ENCODE measurements around the gene BRD4.
"Not testable (repeated sequence)": the region's sequence is repeated elsewhere in the genome, so short reads cannot be mapped to it uniquely, and the experiment has no call there.

BRD4 gene

GRCh38 chr19:15332311-15332996 lies at the start of gene BRD4:
TSS of gene BRD4 (minus strand) at chr19:15332539. CDS start at chr19:15273099, 59,440 bp downstream.
- DNase-seq (ENCODE audit: low read depth) = peak; percentile 57

DNA sequence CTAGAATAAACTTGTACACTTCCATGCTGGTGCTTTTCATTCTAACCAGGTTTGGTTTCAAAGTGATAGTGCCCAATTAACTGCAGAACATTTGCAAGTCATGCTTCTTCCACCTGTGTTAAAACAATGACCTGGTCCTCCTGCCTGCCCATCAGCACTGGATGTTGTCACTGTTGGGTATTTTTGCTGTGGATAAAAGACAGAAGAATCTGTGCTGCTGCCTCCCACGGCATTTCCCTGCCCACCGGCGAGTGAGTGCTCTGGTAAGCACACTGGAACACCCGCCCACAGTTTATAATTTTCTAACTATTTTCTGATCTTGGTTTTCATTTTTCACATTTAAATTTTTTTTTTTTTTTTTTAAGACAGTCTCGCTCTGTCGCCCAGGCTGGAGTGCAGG lies 49.5 kb upstream of the BRD4 start:
- DNase-seq (ENCODE audit: low read depth) = no peak

- no peak for DNase-seq (ENCODE audit: low read depth)
Observed at GRCh38 chr19:15381429-15381828, 49.1 kb upstream of the BRD4 start.

- no peak for DNase-seq (ENCODE audit: low read depth)
Observed at GRCh38 chr19:15379999-15380647, 47.8 kb upstream of the BRD4 start.

- peak; percentile 97 for DNase-seq (ENCODE audit: low read depth)
Observed at GRCh38 chr19:15379083-15379998, 47.0 kb upstream of the BRD4 start, which contains the start of gene AKAP8. TSS of gene AKAP8 (minus strand) at chr19:15379787. CDS start at chr19:15379731, 56 bp downstream.

GRCh38 chr19:15378534-15379082 lies 46.3 kb upstream of the BRD4 start:
- no peak for DNase-seq (ENCODE audit: low read depth)

DNA sequence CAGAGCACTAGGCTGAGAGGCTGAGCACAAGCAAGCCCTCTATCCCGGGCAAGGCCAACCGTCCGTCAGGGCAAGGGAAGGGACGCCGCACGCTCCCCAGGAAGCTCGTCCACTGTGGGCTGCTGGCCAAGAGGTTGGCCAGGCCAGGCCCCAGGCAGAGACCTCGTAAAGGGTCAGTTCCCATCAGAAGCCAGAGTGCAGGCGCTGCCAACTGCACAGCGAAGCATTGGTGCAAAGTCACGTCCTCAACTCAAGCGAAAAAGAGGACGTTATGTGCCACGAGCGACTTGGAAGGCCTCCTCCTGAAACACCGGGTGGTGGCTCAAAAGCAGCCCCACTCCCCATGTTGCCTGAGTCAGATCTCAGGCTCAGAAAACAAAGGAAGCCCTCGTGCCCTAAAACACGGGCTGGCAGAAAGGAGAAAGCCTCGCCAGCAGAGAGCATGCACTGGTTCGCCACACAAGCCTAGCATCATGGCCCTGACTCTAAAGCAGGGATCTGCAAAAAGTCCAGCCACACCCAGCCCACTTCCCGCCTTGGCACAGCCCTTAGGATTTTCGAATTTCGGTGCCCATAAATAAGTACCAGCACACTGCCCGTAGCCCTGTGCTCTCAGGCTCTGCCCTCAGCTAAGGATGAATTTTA lies 42.6 kb upstream of the BRD4 start:
- DNase-seq (ENCODE audit: low read depth) = no peak

GRCh38 chr19:15374105-15374651 lies 41.8 kb upstream of the BRD4 start:
- no peak for DNase-seq (ENCODE audit: low read depth)

- DNase-seq (ENCODE audit: low read depth) = no peak
Observed at GRCh38 chr19:15373644-15374043, 41.3 kb upstream of the BRD4 start.

GRCh38 chr19:15372891-15373301 lies 40.6 kb upstream of the BRD4 start:
- no peak for DNase-seq (ENCODE audit: low read depth)

DNA sequence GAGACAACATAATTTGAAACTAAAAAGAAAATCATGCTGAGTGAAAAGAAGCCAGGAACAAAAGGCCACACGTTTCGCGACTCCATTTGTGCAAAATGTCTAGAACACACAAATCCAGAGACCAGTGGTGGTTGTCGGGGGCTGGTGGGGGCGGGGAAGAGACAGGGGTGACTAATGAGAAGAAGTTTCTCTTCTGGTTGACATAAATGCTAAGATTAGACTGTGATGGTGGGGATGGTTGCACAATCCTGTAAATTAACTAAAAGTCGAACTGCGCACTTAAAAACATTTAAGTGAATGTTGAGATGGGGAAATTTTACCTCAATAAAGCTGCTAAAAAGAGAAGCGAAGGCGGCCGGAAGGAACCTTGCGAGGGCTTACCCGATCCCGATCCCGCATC lies 40.1 kb upstream of the BRD4 start:
- no peak for DNase-seq (ENCODE audit: low read depth)

DNA sequence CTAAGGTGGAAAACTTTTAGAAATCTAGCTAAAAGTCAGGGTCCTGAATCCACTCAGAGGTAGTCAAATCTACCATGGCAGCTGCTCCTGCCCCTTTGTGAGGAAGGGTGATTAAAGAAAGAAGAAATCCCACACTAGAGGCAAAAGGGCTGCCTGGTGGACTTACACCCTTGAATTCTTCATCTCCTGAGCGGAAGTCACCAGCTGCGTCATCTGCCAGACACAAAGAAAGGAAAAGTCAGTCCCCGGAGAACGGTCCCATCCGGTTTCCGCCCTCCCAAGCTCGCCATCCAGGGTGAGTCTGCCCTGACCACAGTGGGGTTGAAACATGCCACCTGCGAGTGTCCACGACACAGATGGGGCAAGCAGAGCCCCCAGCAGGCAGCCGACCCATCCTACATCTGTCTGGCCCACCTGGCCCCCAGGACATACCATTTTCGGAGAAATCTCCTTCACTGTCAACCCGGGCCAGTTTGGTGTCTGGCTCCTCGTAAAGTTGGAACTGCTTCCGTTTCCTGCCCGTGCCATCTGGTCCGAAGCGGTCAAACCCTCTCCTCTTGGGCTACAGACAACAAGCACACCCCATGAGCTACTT lies 39.5 kb upstream of the BRD4 start:
- DNase-seq (ENCODE audit: low read depth) = no peak

- no peak for DNase-seq (ENCODE audit: low read depth)
Observed at GRCh38 chr19:15371119-15371518, 38.8 kb upstream of the BRD4 start.

DNA sequence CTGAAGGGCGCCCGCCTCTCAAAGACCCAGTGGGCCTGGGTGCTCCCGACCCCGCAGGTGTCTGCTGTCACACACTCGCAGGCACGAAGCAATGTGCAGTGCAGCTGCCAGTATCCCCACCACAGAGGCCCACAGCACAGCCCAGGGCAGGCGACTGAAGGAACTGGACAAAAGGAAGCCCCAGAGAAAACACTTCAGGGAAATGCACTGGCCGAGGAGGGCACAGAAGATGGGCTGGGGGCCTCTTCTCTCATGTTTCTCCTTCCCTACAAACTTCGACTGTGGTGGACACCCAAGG lies 37.2 kb upstream of the BRD4 start:
- DNase-seq (ENCODE audit: low read depth) = no peak

- DNase-seq (ENCODE audit: low read depth) = no peak
Observed at GRCh38 chr19:15368798-15369593, 36.7 kb upstream of the BRD4 start.

GRCh38 chr19:15368051-15368632 lies 35.8 kb upstream of the BRD4 start:
- no peak for DNase-seq (ENCODE audit: low read depth)

- DNase-seq (ENCODE audit: low read depth) = no peak
Observed at GRCh38 chr19:15367439-15367838, 35.1 kb upstream of the BRD4 start.

DNA sequence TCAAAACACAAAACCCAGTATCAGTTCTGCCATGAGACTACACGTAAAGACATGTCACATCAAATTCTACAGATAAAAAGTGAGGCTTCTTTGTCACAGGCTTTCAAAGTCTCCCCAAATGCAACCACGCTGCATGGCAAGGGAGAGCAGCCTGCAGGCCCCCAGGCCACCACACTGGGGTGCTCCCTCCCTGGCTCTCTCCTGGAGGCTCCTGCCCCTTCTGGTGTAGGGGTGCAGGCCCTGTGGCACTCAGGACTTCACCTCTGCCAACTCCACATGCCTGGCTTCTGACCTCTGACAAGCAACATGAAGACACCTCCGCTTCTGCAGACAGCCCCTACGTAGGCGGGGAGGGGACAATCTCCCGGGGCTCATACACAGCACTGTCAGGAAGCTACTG lies 32.9 kb upstream of the BRD4 start:
- no peak for DNase-seq (ENCODE audit: low read depth)

- DNase-seq (ENCODE audit: low read depth) = not testable (repeated sequence)
Observed at GRCh38 chr19:15363791-15364190, 31.5 kb upstream of the BRD4 start.

DNA sequence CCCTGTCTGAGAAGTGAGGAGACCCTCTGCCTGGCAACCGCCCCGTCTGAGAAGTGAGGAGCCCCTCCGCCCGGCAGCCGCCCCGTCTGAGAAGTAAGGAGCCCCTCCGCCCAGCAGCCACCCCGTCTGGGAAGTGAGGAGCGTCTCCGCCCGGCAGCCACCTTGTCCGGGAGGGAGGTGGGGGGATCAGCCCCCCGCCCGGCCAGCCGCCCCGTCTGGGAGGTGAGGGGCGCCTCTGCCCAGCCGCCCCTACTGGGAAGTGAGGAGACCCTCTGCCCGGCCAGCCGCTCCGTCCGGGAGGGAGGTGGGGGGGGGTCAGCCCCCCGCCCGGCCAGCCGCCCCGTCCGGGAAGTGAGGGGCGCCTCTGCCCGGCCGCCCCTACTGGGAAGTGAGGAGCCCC lies 30.7 kb upstream of the BRD4 start:
- not testable (repeated sequence) for DNase-seq (ENCODE audit: low read depth)
